Activated CD8-positive, alpha-beta memory T cell treated with anti-CD3 and anti-CD28 coated beads, Interleukin-2, amount 50 U/mL, for 24 hours (primary cell): Measurements from ENCODE around the gene CDCP1.
"Not testable (repeated sequence)": the region's sequence is repeated elsewhere in the genome, so short reads cannot be mapped to it uniquely, and the experiment has no call there.

Experiments used
- DNase-seq: peaks from one replicate; pipeline ENCODE4 v3.0.0-alpha.2; 2020; ENCODE audit errors: extremely low read depth

Gene CDCP1

GRCh38 chr3:45173776-45174175 is 27.6 kb upstream of the CDCP1 start:
- no peak for DNase-seq

GRCh38 chr3:45171283-45171682 is 25.1 kb upstream of the CDCP1 start:
- DNase-seq: no peak

- DNase-seq: no peak
These were observed 23.9 kb upstream of the CDCP1 start for GRCh38 chr3:45170096-45170495.

- DNase-seq: no peak
These were observed 23.1 kb upstream of the CDCP1 start for GRCh38 chr3:45169125-45169904.

GRCh38 chr3:45168451-45168850 is 22.3 kb upstream of the CDCP1 start:
- no peak for DNase-seq

- DNase-seq: peak; percentile 71
These were observed 21.1 kb upstream of the CDCP1 start for GRCh38 chr3:45167011-45167911.

- DNase-seq: no peak
These were observed 20.2 kb upstream of the CDCP1 start for GRCh38 chr3:45166321-45166879.

GRCh38 chr3:45165497-45166283 is 19.5 kb upstream of the CDCP1 start:
- DNase-seq: no peak

- no peak for DNase-seq
These were observed 17.9 kb upstream of the CDCP1 start for GRCh38 chr3:45164056-45164455.

- DNase-seq: no peak
These were observed 17.3 kb upstream of the CDCP1 start for GRCh38 chr3:45163481-45163880.

GRCh38 chr3:45154641-45155147 is 8.5 kb upstream of the CDCP1 start:
- DNase-seq: no peak

GRCh38 chr3:45153658-45154437 is 7.7 kb upstream of the CDCP1 start:
- no peak for DNase-seq

GRCh38 chr3:45152307-45152706 is 6.1 kb upstream of the CDCP1 start:
- no peak for DNase-seq

- no peak for DNase-seq
These were observed 4.9 kb upstream of the CDCP1 start for GRCh38 chr3:45151100-45151499.

GRCh38 chr3:45148921-45149320 is 2.7 kb upstream of the CDCP1 start:
- DNase-seq: no peak

GRCh38 chr3:45145223-45145622 is 955 bp downstream of the CDCP1 start:
- DNase-seq: no peak

- no peak for DNase-seq
These were observed 2.2 kb downstream of the CDCP1 start for GRCh38 chr3:45143673-45144671.

- DNase-seq: not testable (repeated sequence)
These were observed 5.4 kb downstream of the CDCP1 start for GRCh38 chr3:45140770-45141155.

- no peak for DNase-seq
These were observed 5.9 kb downstream of the CDCP1 start for GRCh38 chr3:45140141-45140769.
